Activated CD4-positive, CD25-positive, alpha-beta regulatory T cell treated with anti-CD3 and anti-CD28 coated beads, Interleukin-2, amount 50 U/mL, for 16 hours (primary cell): ENCODE measurements around the gene TAS2R1.
"Not testable (repeated sequence)": the region's sequence is repeated elsewhere in the genome, so short reads cannot be mapped to it uniquely, and the experiment has no call there.

ENCODE experiments used
- DNase-seq: peaks from one replicate; pipeline ENCODE4 v3.0.0-alpha.2; 2020; ENCODE audit warnings: low read depth, low spot score

The TAS2R1 gene

DNA sequence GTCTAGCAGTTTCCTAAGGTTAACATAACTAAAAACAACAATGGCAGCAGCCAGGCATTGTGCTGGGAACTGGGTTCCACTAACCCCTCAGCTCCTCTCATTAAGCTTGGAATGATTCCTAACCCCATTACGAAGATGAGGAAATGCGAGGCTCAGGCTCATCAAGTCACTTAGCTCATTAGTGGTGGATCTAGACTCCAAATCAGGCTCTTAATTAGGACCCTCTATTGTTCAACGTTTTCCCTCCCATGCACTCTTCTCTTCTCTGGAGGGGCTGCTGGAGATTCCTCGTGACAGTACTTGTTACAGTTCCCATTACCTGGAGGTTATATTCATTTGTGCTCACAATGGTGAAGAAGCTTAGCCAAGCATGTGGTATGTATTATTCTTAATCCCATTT lies 6.5 kb downstream of the TAS2R1 start:
- DNase-seq, result no peak

DNA sequence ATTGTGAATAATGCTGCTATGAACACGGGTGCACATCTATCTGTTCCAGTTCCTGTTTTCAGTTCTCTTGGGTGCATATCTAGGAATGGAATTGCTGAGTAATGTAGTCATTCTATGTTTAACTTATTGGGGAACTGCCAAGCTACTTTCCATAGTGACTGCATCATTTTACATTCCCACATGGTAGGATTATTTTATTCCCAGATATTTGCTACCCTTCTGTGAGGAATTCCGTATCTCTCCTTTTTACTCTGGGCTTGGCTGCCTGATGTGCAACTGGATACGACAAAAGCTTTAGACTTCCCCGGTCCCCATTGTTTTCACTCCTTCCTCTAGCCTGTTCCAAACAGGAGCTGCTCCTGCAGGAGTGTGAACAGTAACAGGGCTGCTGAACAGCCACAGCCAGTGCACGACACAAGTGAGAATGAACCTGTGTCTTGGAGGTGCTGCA lies 7.2 kb downstream of the TAS2R1 start:
- no peak for DNase-seq

DNA sequence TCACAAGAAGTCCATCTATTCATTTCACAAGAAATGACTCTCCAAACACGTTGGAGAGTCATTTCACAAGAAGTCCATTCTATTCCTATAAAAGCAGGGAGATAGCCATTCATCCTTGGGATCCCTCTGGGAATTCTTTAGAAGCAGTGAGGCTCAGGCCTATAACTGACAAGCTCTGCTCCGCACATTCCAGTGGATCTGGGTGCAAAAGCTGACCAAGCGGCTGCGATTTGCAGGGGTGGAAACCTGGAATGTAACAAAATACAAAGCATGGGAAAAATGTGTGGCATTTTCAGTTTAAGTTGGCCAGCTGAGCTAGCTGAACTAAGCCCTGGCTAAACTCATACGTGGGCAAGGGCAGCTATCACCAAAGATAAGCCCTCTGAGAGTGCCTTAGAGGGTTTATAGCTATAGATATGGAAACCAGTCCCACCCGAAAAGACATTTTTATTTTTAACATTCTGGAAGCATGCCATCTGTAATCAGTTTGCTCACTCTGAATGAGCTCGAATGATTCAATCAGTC lies 8.7 kb downstream of the TAS2R1 start:
- DNase-seq, result no peak

DNA sequence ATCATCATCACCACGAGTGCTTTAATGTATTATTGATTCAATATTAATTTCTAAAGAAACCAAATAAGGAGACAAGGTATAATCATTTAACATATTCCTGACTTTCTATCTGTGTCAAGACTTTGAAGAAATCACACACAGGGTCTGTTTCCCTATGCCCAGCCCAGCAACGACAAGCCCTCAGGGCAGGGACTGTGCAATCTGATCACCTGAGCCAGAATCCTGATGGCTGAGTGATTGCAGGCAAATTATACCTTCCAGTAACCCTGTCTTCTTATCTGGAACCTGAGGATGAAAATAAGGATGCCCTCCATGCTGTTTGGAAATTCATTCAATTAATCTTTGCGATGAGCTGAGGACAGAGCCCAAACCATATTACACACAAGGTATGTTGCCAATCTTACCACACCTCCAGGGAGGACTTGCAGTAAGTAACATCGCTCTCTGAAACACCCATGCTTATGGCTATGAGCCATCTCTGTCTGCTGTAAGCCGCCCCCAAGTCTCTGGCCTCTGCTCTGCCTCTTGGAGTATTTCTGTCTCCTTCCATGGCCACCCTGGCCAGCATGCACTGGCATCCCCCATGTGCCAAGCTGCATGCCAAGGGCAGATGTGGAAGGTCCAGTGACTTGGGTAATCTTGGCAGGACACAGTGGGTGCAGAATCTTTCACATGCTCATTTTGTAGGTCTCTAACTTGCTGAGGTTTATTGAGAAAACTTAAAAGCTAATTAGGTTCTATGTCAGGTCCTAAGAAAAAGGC lies 10.6 kb downstream of the TAS2R1 start:
- no peak for DNase-seq

- DNase-seq, result no peak
These were observed 12.2 kb downstream of the TAS2R1 start for GRCh38 chr5:9617739-9618504.

DNA sequence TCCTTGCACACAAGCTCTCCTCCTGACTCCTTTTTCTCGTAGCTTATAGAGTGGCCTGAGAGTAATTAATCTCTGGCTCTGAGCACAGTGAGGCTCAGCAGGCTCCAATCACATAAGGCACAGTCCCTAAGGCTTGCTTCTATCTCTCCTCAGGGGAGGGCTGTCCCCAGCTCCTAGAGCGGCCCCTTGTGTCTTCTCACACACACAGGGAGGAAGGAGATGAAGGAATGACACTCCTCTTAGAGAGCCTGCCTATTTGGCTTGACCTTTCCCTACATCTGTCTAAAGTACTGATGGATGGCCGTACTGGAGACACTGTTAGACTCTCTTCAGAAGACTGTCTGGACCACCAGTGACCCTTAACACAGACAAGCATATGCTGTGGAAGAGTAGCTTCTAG lies 12.9 kb downstream of the TAS2R1 start:
- DNase-seq, result no peak

DNA sequence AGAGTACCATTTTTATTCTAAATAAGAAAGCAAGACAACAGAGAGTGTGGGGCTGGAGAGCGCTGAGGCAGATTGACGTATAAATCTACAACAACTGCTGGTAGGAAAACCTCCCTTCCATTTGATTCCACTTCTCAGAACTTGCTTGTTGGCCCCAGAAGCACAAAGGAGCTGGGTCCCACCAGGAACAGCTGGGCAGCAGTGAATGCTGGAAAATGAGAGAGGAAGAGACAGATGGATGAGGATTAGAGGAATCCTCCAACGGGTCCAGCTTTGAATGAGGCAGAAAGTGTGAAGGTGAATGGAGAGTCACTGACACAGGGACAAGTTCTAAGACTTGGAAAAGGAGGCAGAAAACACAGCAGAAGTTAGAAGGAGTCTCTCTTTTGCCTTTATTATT lies 14.8 kb downstream of the TAS2R1 start:
- no peak for DNase-seq

GRCh38 chr5:9613360-9613759 lies 16.8 kb downstream of the TAS2R1 start:
- no peak for DNase-seq

- no peak for DNase-seq
These were observed 19.2 kb downstream of the TAS2R1 start for GRCh38 chr5:9610969-9611368.

GRCh38 chr5:9610364-9610763 lies 19.8 kb downstream of the TAS2R1 start:
- DNase-seq, result no peak

GRCh38 chr5:9608093-9608492 lies 22.1 kb downstream of the TAS2R1 start:
- DNase-seq, result no peak

- no peak for DNase-seq
These were observed 24.9 kb downstream of the TAS2R1 start for GRCh38 chr5:9605041-9605838.

DNA sequence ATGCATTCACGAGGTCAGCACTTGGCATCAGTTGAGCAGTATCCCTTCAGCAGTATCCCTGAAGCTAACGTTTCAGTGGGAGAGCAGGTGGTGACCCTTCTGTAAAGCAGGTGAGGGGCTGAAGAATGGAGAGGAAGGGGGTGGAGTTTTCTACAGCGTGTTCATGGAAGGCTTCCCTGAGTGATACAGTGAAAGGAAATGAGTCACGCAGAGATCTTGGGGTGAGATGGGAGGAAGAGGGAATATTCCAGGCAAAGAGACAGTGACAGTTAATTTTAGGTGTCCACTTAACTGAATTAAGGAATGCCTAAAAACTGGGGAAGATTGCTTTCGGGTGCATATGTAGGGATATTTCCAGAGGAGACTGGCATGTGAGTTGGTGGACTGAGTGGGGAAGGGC lies 25.7 kb downstream of the TAS2R1 start:
- no peak for DNase-seq

GRCh38 chr5:9601055-9601739 lies 29.0 kb downstream of the TAS2R1 start:
- DNase-seq, result no peak

DNA sequence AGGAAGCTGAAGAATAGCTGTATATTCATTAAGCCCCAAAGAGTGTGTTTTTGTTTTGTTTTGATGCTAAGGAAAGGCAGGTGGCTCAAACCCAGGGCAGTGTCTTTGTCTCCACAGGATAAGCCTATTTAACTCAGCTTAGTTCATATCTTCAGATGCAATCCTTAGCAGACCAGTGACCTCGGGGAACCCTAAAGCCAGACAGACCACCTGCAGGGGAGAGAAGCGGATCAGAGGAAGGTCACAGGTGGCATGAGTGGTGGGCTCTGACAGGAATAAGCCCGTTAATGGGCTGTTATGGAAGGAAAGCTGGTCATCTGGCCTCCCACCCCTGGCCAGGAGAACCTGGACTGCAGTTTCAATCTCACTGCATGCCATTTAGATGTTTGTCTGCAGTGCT lies 30.8 kb downstream of the TAS2R1 start:
- no peak for DNase-seq

DNA sequence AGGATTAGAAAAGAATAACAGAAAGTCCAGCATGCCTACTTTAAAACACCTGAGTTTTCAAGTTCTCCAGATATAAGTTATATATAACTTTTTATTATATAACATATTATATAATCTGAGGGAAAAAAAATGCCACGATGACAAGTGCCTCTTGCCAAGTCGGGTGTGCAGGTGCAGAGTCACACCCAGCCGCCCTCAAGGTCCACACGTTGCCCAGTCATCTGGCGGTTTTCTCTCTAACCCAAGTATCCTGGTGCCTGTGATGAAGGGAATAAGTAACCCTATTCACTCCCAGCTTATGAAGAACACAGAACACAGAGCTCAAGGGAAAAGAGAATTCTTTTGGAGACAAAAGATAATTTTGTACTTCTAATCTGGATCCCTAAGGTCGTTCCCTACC lies 31.8 kb downstream of the TAS2R1 start:
- DNase-seq, result not testable (repeated sequence)

GRCh38 chr5:9597322-9597721 lies 32.8 kb downstream of the TAS2R1 start:
- not testable (repeated sequence) for DNase-seq

GRCh38 chr5:9596824-9597223 lies 33.3 kb downstream of the TAS2R1 start:
- DNase-seq, result no peak

- DNase-seq, result no peak
These were observed 33.9 kb downstream of the TAS2R1 start for GRCh38 chr5:9596171-9596780.

DNA sequence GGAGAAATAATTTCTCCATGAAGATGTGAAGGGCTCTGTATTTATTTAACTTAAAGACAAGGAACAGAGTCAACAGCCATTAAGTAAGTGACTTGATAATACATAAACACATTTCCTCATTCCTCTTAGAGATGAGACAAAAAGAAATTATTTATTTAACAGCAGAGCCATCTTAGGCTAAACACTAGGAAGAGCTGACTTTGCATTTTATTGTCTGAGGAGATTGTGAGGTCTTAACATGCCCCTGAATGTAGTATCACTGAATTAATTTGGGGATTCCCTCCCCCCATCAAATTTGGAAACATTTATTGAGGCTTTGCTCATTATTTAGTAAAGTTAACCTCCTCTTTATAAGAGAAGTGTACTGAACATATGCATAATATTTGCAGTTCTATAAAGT lies 35.2 kb downstream of the TAS2R1 start:
- DNase-seq, result no peak
